CD14-positive monocyte (primary cell): ENCODE measurements around the gene SMARCB1. TPM values are rescaled to one million over a fixed set of nuclear protein-coding genes. Genes with fewer than 3 reads are reported as not detected.

ENCODE experiments used
- DNase-seq, 3 donors: peaks; one replicate each; pipeline ENCODE4 v3.0.0-alpha.2; 2011 to 2022
- H2AFZ ChIP-seq: 2 replicates; pipeline ENCODE4 v1.6.0; 2012; ENCODE audit warnings: mild to moderate bottlenecking, low read depth, low read length, inconsistent platforms; ENCODE audit not compliant: insufficient read depth, poor library complexity, severe bottlenecking
- H3K27ac ChIP-seq, 2 donors: 1 replicate in 1 of 2; 2 replicates in 1 of 2; pipeline ENCODE4 v1.5.1; 2012 to 2013; ENCODE audit warnings: low read length in 2 of 2, control low read depth in 1 of 2, inconsistent platforms in 1 of 2, low read depth in 1 of 2, mild to moderate bottlenecking in 1 of 2
- H3K27me3 ChIP-seq, 2 donors: one replicate each; pipeline versions ENCODE4 v1.6.0 to v1.6.1; 2011 to 2013; ENCODE audit warnings: low read length in 2 of 2; ENCODE audit not compliant: control insufficient read depth in 2 of 2, insufficient read depth in 2 of 2
- H3K36me3 ChIP-seq, 2 donors: replicated peaks in 1 of 2; 1 replicate in 1 of 2; 2 replicates in 1 of 2; pipeline versions ENCODE4 v1.5.1 to v1.6.1; 2012 to 2013; ENCODE audit warnings: low read length in 2 of 2, control low read depth in 1 of 2, inconsistent platforms in 1 of 2, mild to moderate bottlenecking in 1 of 2; ENCODE audit not compliant: insufficient read depth in 2 of 2, control insufficient read depth in 1 of 2
- H3K4me1 ChIP-seq, 2 donors: 1 replicate in 1 of 2; 2 replicates in 1 of 2; pipeline versions ENCODE4 v1.5.1 to v1.6.1; 2012 to 2013; ENCODE audit warnings: low read length in 2 of 2, control low read depth in 1 of 2, inconsistent platforms in 1 of 2, mild to moderate bottlenecking in 1 of 2, moderate library complexity in 1 of 2; ENCODE audit not compliant: insufficient read depth in 2 of 2, control insufficient read depth in 1 of 2
- H3K4me2 ChIP-seq: replicated peaks from 2 replicates; pipeline ENCODE3; 2012; ENCODE audit warnings: low read length, moderate library complexity, mild to moderate bottlenecking; ENCODE audit not compliant: poor library complexity, severe bottlenecking; ENCODE audit errors: extremely low read depth
- H3K4me3 ChIP-seq, 3 experiments: fragments of 200-600 bp in 1 of 3; sonication (generic) in 1 of 3; replicated peaks in 1 of 3; 1 replicate in 2 of 3; 2 replicates in 1 of 3; pipeline ENCODE4 v1.5.1; 2011 to 2013; ENCODE audit warnings: low read length in 3 of 3, mild to moderate bottlenecking in 3 of 3, control low read depth in 2 of 3, low read depth in 2 of 3, inconsistent platforms in 1 of 3, moderate library complexity in 1 of 3
- H3K79me2 ChIP-seq: 2 replicates; pipeline ENCODE4 v1.6.0; 2012; ENCODE audit warnings: mild to moderate bottlenecking, control low read depth, inconsistent platforms, low read length, moderate library complexity; ENCODE audit not compliant: insufficient read depth
- H3K9ac ChIP-seq: 2 replicates; pipeline ENCODE4 v1.6.0; 2017; ENCODE audit warnings: low read length, mild to moderate bottlenecking; ENCODE audit not compliant: insufficient read depth, poor library complexity, severe bottlenecking
- H3K9me3 ChIP-seq, 2 donors: replicated peaks in 1 of 2; 1 replicate in 1 of 2; 2 replicates in 1 of 2; pipeline versions ENCODE4 v1.5.1 to v1.6.1; 2012 to 2013; ENCODE audit warnings: low read length in 2 of 2, control low read depth in 1 of 2; ENCODE audit not compliant: control insufficient read depth in 1 of 2, insufficient read depth in 1 of 2
- H4K20me1 ChIP-seq: 2 replicates; pipeline ENCODE4 v1.6.0; 2012; ENCODE audit warnings: mild to moderate bottlenecking, low read length, control low read depth, moderate library complexity; ENCODE audit not compliant: insufficient read depth
- H3K27ac Mint-ChIP-seq, 7 donors: one replicate each; pipeline ENCODE4 v1.8.0; 2020; ENCODE audit warnings: mild to moderate bottlenecking in 7 of 7, mixed read lengths in 7 of 7, moderate library complexity in 6 of 7, inconsistent platforms in 2 of 7
- H3K27me3 Mint-ChIP-seq, 3 donors: one replicate each; pipeline ENCODE4 v1.8.0; 2021 to 2022; ENCODE audit warnings: low read depth in 3 of 3, mild to moderate bottlenecking in 3 of 3, mixed read lengths in 3 of 3, moderate library complexity in 3 of 3, inconsistent platforms in 1 of 3
- H3K36me3 Mint-ChIP-seq, 2 donors: one replicate each; pipeline ENCODE4 v1.8.0; 2020; ENCODE audit warnings: mixed read lengths in 2 of 2, inconsistent platforms in 1 of 2, mild to moderate bottlenecking in 1 of 2
- H3K4me1 Mint-ChIP-seq: one replicate; pipeline ENCODE4 v1.8.0; 2020; ENCODE audit warnings: mild to moderate bottlenecking, mixed read lengths
- H3K4me3 Mint-ChIP-seq, 2 donors: one replicate each; pipeline ENCODE4 v1.8.0; 2020; ENCODE audit warnings: mild to moderate bottlenecking in 2 of 2, mixed read lengths in 2 of 2, moderate library complexity in 1 of 2
- H3K9me3 Mint-ChIP-seq, 7 donors: one replicate each; pipeline ENCODE4 v1.8.0; 2020 to 2022; ENCODE audit warnings: mixed read lengths in 7 of 7, mild to moderate bottlenecking in 6 of 7, moderate library complexity in 6 of 7, inconsistent platforms in 2 of 7
- WGBS: methylation state at CpG from one replicate; pipeline ENCODE4 v1.1.5; 2013; ENCODE audit warnings: missing lambda C conversion rate; ENCODE audit not compliant: insufficient coverage; 5-methylcytosine and 5-hydroxymethylcytosine counted together
- intact Hi-C, 2 donors: fragments of 100-400 bp; cut with micrococcal nuclease; formaldehyde crosslinking; loops; one replicate each; pipeline versions ENCODE4 v1.15.0 to v1.15.1; 2023
- polyA plus RNA-seq, 3 donors: library from polyadenylated mRNA; depleted of rRNA in 1 of 3; unstranded in 2 of 3; stranded (reverse) in 1 of 3; fragments of 300-500 nt in 2 of 3; fragments of >200 nt in 1 of 3; fragmentation: Illumina TruSeq in 2 of 3; gene quantifications; 1 replicate in 2 of 3; 2 replicates in 1 of 3; pipeline ENCODE4 v1.2.3, GENCODE V29; 2012 to 2021
- TF ChIP-seq, protein P1 (sequence below): fragments of 200-600 bp; IDR thresholded peaks from one replicate; pipeline ENCODE4 v1.8.0; 2022; ENCODE audit warnings: antibody characterized with exemption, mild to moderate bottlenecking

Gene SMARCB1
- polyA plus RNA-seq, 3 donors = 30.3 to 71.8 (median 31.5) TPM

DNA sequence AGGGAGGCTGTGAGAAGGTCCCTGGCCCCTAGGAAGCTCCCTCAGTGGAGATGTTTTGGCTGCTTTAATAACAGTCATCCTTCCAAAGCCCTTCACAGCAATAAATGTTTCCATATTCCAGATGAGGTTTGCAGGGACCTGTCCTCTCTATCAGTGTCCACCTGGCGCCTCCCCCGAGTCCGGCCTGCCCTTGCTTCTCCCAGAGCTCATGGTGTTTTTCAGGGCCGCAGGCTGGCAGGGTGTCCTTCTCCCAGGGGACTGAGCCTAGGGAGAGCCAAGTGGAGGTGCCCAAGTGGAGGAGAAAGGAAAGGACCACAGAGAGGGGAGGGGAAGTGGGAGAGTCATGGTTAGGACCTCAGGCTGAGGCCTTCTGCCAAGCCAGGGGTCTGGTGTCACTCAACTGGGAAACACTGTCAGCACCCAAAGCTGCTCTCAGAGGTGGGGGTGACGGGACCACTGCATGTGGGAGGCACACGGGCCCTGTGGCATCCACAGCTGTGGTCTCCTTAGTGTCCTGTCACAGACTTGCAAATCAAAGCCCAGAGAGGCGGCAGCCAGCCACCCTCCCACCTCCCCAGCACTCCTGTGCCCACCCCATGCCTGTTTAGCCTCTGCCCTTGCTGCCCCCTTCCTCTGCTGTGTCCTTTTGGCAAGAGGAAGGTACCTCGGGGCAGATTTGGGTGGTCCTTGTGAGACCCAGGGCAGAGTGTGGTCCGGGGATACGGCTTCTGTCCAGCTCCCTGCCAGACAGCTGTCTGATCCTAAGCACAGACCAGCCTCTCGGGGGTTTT lies 45.7 kb downstream of the SMARCB1 start:
- Histone ChIP-seq H3K27me3 (no peaks in the 10 kb centered on the region), H3K4me3 (no peak overlapping the region), H2AFZ (no peak overlapping the region), H3K36me3 (peaks cover 65 to 90% of the 10 kb centered on the region in 2 donors), H3K79me2 (no peaks in the 10 kb centered on the region), H3K27ac (no peak overlapping the region), H3K4me1 (no peaks in the 10 kb centered on the region), H3K4me2 (no peak overlapping the region), H4K20me1 (peaks cover 33% of the 10 kb centered on the region), H3K9me3 (no peaks in the 10 kb centered on the region), H3K9ac (no peak overlapping the region)
- TF ChIP-seq, protein P1, sequence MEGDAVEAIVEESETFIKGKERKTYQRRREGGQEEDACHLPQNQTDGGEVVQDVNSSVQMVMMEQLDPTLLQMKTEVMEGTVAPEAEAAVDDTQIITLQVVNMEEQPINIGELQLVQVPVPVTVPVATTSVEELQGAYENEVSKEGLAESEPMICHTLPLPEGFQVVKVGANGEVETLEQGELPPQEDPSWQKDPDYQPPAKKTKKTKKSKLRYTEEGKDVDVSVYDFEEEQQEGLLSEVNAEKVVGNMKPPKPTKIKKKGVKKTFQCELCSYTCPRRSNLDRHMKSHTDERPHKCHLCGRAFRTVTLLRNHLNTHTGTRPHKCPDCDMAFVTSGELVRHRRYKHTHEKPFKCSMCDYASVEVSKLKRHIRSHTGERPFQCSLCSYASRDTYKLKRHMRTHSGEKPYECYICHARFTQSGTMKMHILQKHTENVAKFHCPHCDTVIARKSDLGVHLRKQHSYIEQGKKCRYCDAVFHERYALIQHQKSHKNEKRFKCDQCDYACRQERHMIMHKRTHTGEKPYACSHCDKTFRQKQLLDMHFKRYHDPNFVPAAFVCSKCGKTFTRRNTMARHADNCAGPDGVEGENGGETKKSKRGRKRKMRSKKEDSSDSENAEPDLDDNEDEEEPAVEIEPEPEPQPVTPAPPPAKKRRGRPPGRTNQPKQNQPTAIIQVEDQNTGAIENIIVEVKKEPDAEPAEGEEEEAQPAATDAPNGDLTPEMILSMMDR = no peak
- Mint-ChIP-seq H3K9me3 (peaks cover 0 to 3% (median 0%) of the 10 kb centered on the region in 7 donors), H3K27ac (peak overlapping the region in 1 of 7 donors; percentile 50), H3K4me3 (no peak overlapping the region), H3K36me3 (peaks cover 53 to 93% of the 10 kb centered on the region in 2 donors), H3K4me1 (peaks cover 2% of the 10 kb centered on the region), H3K27me3 (peaks cover 0 to 2% (median 1%) of the 10 kb centered on the region in 3 donors)
- intact Hi-C loops = no loop called here
- 96% methylated on average over 11 of the region's 11 CpGs for WGBS
- peak in 1 of 3 donors; percentile 2 for DNase-seq

DNA sequence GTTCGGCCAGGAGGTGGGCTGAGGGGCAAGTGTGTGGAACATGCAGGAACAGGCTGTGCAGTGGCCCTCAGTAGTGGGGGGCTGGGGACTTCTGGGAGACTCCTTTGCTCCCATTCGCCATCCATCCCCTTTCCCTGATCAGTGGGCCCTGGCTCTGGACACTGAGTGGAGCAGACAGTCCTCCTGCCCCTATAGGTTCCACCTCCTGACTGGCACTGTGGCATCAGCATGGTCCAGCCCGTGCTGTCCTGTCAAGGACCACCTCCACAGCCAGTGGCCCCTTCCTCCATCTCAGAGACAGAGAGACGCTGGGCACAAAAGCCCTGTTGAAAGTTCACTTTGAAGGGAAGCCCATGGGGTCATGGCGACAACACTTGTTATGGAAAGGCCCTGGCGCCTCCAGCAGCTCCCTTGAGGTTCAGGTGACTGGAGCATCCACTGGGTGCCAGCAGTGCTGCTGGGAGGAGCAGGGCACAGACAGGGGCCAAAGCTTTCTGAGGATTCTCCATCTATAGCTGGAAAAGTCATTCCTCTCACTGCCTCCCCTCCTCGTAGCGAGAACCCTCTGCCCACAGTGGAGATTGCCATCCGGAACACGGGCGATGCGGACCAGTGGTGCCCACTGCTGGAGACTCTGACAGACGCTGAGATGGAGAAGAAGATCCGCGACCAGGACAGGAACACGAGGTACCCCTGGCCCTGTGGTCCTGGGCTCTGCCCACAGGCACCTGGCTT lies 46.4 kb downstream of the SMARCB1 start:
- peaks cover 1 to 2% (median 1%) of the 10 kb centered on the region in 3 donors for H3K27me3 Mint-ChIP-seq
- peaks cover 30% of the 10 kb centered on the region for H4K20me1 ChIP-seq
- H3K4me2 ChIP-seq = no peak overlapping the region
- H3K27ac ChIP-seq = no peak overlapping the region
- H3K4me1 ChIP-seq = peaks cover 5 to 6% of the 10 kb centered on the region in 2 donors
- no peak overlapping the region for H3K4me3 ChIP-seq
- intact Hi-C loops = no loop called here
- peak in 1 of 3 donors; percentile 2 for DNase-seq
- 98% methylated on average over 15 of the region's 16 CpGs for WGBS
- no peaks in the 10 kb centered on the region for H3K9me3 ChIP-seq
- H3K4me1 Mint-ChIP-seq = peaks cover 10% of the 10 kb centered on the region
- H2AFZ ChIP-seq = no peak overlapping the region
- TF ChIP-seq, protein P1 = no peak
- peaks cover 50 to 85% of the 10 kb centered on the region in 2 donors for H3K36me3 Mint-ChIP-seq
- H3K4me3 Mint-ChIP-seq = no peak overlapping the region
- H3K27ac Mint-ChIP-seq = no peak overlapping the region
- H3K36me3 ChIP-seq = peaks cover 60 to 83% of the 10 kb centered on the region in 2 donors
- H3K9ac ChIP-seq = no peak overlapping the region
- peaks cover 0 to 3% (median 0%) of the 10 kb centered on the region in 7 donors for H3K9me3 Mint-ChIP-seq
- H3K27me3 ChIP-seq = no peaks in the 10 kb centered on the region
- no peaks in the 10 kb centered on the region for H3K79me2 ChIP-seq
